NCI-H2107 treated with DMSO at 0.1 percent for 48 hours (cell line): Measurements from ENCODE around the gene FAM8A1.

Source experiments
- DNase-seq: peaks from one replicate; lab custom pipeline; 2025; ENCODE audit not compliant: unreplicated experiment; lab: John Stamatoyannopoulos, UW

FAM8A1 gene

DNA sequence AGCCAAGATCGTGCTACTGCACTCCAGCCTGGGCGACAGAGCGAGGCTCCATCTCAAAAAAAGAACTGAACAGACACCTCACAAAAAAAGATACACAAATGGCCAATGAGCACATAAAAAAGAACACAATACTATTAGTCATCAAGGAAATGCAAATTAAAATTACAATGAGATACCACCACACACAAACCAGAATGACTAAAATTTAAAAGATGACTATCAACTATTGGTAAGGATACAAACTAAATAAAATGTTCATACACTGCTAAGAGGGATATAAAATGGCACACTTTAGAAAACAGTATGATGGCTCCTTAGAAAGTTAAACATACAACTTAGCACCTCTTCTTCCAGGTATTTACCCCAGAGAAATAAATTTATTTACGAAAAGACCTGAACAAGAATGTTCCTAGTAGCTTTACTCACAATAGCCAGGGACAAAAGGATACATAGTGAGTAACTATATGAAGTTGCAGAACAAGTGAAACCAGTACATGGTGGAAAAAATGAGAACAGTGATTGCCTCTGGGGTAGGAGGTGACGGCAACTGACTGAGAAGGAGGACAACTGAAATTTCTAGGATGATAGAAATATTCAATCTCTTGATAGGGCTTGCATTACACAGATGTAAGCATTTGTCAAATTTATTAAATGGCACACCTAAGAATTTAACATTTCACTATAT lies 53.2 kb downstream of the FAM8A1 start:
- DNase-seq: no peak

DNA sequence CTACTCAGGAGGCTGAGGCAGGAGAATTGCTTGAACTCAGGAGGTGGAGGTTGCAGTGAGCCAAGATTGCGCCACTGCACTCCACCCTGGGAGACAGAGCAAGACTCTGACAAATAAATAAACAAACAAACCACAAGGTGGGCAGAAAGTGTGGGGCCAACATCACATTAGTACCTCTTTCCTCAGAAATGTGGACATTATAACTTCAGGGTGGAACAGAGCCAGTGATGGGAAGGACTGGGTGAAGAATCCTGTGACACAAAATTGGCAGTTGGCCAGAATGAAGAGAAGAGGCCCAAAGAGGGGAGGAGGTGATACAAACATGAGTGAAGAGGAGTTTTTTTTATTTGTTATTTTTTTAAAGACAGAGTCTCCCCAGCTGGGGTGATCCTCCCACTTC lies 56.0 kb downstream of the FAM8A1 start:
- no peak for DNase-seq

DNA sequence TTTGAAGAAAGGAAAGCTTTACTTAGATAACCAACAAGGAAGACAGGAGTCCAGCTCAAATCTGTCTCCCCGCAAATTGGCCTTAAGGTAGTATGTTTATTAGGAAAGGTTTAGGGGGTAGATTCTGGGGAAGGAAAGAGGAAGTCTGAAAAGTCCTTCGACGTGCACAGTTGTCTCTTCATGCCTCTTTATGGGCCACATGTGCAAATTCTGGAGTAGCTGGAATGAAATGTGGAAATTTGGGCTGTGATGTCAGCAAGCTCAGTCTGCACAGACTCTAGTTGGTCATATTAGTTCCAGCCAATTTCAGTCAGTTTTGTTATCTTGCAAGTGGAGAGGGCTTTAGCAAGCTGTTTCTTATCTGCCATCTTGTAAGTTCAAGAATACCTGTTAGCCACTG lies 56.5 kb downstream of the FAM8A1 start:
- no peak for DNase-seq
